ENCODE measurements around the gene KRTAP10-2. TPM values are rescaled to one million over a fixed set of nuclear protein-coding genes. Genes with fewer than 3 reads are reported as not detected.

KRTAP10-2 gene
- total and polyA plus RNA-seq, 2 of the 4 experiments (the other 2 are of a cell fraction), result not detected

DNA sequence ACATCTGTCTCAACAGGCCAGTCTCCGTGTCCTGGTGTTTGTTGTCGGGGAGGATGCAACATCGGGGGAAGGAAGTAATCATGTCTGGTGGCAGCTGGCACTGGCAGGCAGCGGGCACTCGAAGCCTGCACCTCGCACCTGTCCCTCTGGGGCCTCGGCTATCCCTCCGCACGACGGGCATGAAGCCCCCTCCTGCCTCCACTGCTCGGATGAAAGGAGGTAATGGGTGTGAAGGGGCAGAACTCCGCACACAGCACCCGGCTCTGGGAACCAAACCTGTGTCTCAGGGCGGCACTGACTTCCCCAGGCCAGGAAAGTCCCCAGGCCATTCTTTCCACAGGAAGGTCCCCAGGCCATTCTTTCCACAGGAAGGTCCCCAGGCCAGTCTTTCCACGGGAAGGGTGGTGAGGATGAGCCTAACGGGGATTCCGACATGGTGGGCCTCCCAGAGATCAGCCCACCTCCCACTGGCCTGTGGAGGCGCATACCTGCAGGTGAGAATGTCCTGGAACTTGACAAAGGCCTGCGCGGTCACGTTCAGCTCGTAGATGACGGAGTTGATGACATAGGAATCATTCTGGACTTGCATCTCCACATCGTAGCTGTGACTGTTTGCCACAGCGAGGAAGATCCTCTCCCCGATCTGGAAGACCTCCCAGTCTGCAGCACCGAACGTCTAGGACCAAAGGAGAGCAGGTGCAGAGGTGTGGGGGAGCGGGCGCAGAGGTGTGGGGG lies 42.4 kb downstream of the KRTAP10-2 start:
- no peak overlapping the region for H4K91ac ChIP-seq (ENCODE audit: insufficient read depth, low read depth, low read length)

More for the DNA sequence above, 42.4 kb downstream of the KRTAP10-2 start:
- no peak overlapping the region for H2AK5ac ChIP-seq (ENCODE audit: low read depth, low read length)
- H4K20me1 ChIP-seq (ENCODE audit: insufficient read depth, low read length), result no peaks in the 10 kb centered on the region
- intact Hi-C loops (cut with micrococcal nuclease), result no loop called here
- DNase-seq, result no peak
- H3K4me2 ChIP-seq (ENCODE audit: low read depth, low read length), result no peak overlapping the region
- no peak overlapping the region for H3K27ac ChIP-seq (ENCODE audit: insufficient read depth, low read length)
- ATAC-seq (ENCODE audit: low read depth), result no peak
- H3K9ac ChIP-seq (ENCODE audit: low read depth, low read length), result no peak overlapping the region
- no peak overlapping the region for H3K4ac ChIP-seq (ENCODE audit: low read depth, low read length)
- no peak overlapping the region for H3K56ac ChIP-seq (ENCODE audit: extremely low read depth, insufficient read depth, low read length)
- in situ Hi-C loops (cut with MboI; ENCODE audit: low sequenced_read_pairs), result loop anchor here (25.0 kb wide), 1 partner anchor 428 kb away; the partner anchor contains the start of gene SLX9
- no peak overlapping the region for H2BK120ac ChIP-seq (ENCODE audit: low read depth, low read length)
- no peaks in the 10 kb centered on the region for H3K79me1 ChIP-seq (ENCODE audit: low read depth in 1 of 2, low read length in 2 of 2)
- H3K23ac ChIP-seq (ENCODE audit: low read depth, low read length), result no peak overlapping the region
- H2BK20ac ChIP-seq (ENCODE audit: low read depth, low read length), result no peak overlapping the region
- no peaks in the 10 kb centered on the region for H3K9me1 ChIP-seq (ENCODE audit: insufficient read depth, low read length)
- no TSS peak for BruUV-seq (replicated peaks)
- no peaks in the 10 kb centered on the region for H3K4me1 ChIP-seq (ENCODE audit: control insufficient read depth, insufficient read depth, low read length)
- H3K4me3 ChIP-seq (ENCODE audit: insufficient read depth, low read depth, low read length), result no peak overlapping the region
- no peak overlapping the region for H4K5ac ChIP-seq (ENCODE audit: low read depth, low read length)
- POLR2A ChIA-PET (ENCODE audit: unreplicated experiment), result no interaction called here
- H3K9me3 ChIP-seq (ENCODE audit: control insufficient read depth, insufficient read depth, low read length), result no peaks in the 10 kb centered on the region
- 60% methylated on average over 2 of the region's 30 CpGs; no CpG with 5 or more reads in 1 of the 2 experiments for WGBS, 2 experiments (ENCODE audit: extremely low coverage in 2 of 2, insufficient read length in 1 of 2)
- H2BK15ac ChIP-seq (ENCODE audit: low read depth, low read length), result no peak overlapping the region
- TF ChIP-seq SMC3 (IDR thresholded peaks at IDR 0.05; ENCODE audit: low read depth, low read length), result no peak
- TF ChIP-seq CTCF (conservative IDR thresholded peaks at IDR 0.05; ENCODE audit: low read depth, low read length), result no peak
- no peak for TF ChIP-seq MAZ (IDR thresholded peaks at IDR 0.05; ENCODE audit: borderline replicate concordance, low read depth, low read length)
- no peak for TF ChIP-seq RAD21 (IDR thresholded peaks at IDR 0.05; ENCODE audit: low read length)
- TF ChIP-seq ELK1 (IDR thresholded peaks at IDR 0.05; ENCODE audit: borderline replicate concordance, low read depth, low read length), result no peak
- TF ChIP-seq MXI1 (IDR thresholded peaks at IDR 0.05; ENCODE audit: borderline replicate concordance, low read depth, low read length), result no peak
- no peak for TF ChIP-seq BHLHE40 (IDR thresholded peaks at IDR 0.05; ENCODE audit: low read depth, low read length)
- no peak for TF ChIP-seq CEBPB (IDR thresholded peaks at IDR 0.05; ENCODE audit: low read depth, low read length)
- TF ChIP-seq RCOR1 (IDR thresholded peaks at IDR 0.05; ENCODE audit: insufficient replicate concordance, low read length), result no peak
- TF ChIP-seq CHD1 (IDR thresholded peaks at IDR 0.05; ENCODE audit: low read depth, low read length), result no peak
- H2BK5ac ChIP-seq (ENCODE audit: low read depth, low read length, poor library complexity, severe bottlenecking), result no peak overlapping the region
- H3K18ac ChIP-seq (ENCODE audit: low read depth, low read length), result no peak overlapping the region
- dilution Hi-C loops (cut with HindIII; ENCODE audit: low sequenced_read_pairs, unreplicated experiment), result no loop called here
- H3K36me3 ChIP-seq (ENCODE audit: control insufficient read depth, insufficient read depth, low read length), result no peaks in the 10 kb centered on the region
- peaks cover 23% of the 10 kb centered on the region for H3K27me3 ChIP-seq (ENCODE audit: control insufficient read depth, insufficient read depth, low read length)
- peak overlapping the region; percentile 51 for H2AFZ ChIP-seq (replicated peaks; ENCODE audit: low read length, poor library complexity)
- CTCF ChIA-PET, result no interaction called here
- H3K14ac ChIP-seq (replicated peaks; ENCODE audit: low read depth, low read length), result no peak overlapping the region
- no peak overlapping the region for H2AK9ac ChIP-seq (replicated peaks; ENCODE audit: low read depth, low read length, poor library complexity)
- no peak overlapping the region for H4K8ac ChIP-seq (ENCODE audit: low read depth in 2 of 2, low read length in 2 of 2)

Measured in IMR-90 (cell line).